ENCODE measurements around the gene MFRP.

Gene MFRP

GRCh38 chr11:119309411-119309810 is 37.1 kb downstream of the MFRP start:
- no peak for TF ChIP-seq CTCF (IDR thresholded peaks at IDR 0.05; ENCODE audit: extremely low read depth, missing control alignments)
- DNase-seq (ENCODE audit: low spot score) = no peak

- no peak for DNase-seq (ENCODE audit: low spot score)
- TF ChIP-seq CTCF (IDR thresholded peaks at IDR 0.05; ENCODE audit: extremely low read depth, missing control alignments) = no peak
Measured at GRCh38 chr11:119307974-119308373, 38.5 kb downstream of the MFRP start.

GRCh38 chr11:119307219-119307618 is 39.3 kb downstream of the MFRP start:
- DNase-seq (ENCODE audit: low spot score) = no peak
- TF ChIP-seq CTCF (IDR thresholded peaks at IDR 0.05; ENCODE audit: extremely low read depth, missing control alignments) = no peak

- no peak for TF ChIP-seq CTCF (IDR thresholded peaks at IDR 0.05; ENCODE audit: extremely low read depth, missing control alignments)
- DNase-seq (ENCODE audit: low spot score) = no peak
Measured at GRCh38 chr11:119306373-119306890, 40.1 kb downstream of the MFRP start.

- DNase-seq (ENCODE audit: low spot score) = no peak
- TF ChIP-seq CTCF (IDR thresholded peaks at IDR 0.05; ENCODE audit: extremely low read depth, missing control alignments) = no peak
Measured at GRCh38 chr11:119305556-119306372, 40.7 kb downstream of the MFRP start.

- no peak for DNase-seq (ENCODE audit: low spot score)
- no peak for TF ChIP-seq CTCF (IDR thresholded peaks at IDR 0.05; ENCODE audit: extremely low read depth, missing control alignments)
Measured at GRCh38 chr11:119303227-119303718, 43.2 kb downstream of the MFRP start.

- DNase-seq (ENCODE audit: low spot score) = no peak
- TF ChIP-seq CTCF (IDR thresholded peaks at IDR 0.05; ENCODE audit: extremely low read depth, missing control alignments) = no peak
Measured at GRCh38 chr11:119300198-119300964, 46.1 kb downstream of the MFRP start.

Data from GM20000 (cell line).